Activated CD8-positive, alpha-beta T cell treated with anti-CD3 and anti-CD28 coated beads for 36 hours (primary cell): ENCODE data around the gene ADCY5. TPM values are rescaled to one million over a fixed set of nuclear protein-coding genes. Genes with fewer than 3 reads are reported as not detected.

Experiments
- ATAC-seq: fragments of 200-7000 bp; cut with Tn5 transposase; one replicate; pipeline ENCODE4 v1.10.0; 2021; ENCODE audit warnings: mild to moderate bottlenecking, moderate library complexity
- CTCF ChIA-PET: fragments of 350-600 bp; sonication (Branson Sonifier 250); formaldehyde crosslinking; loops from one replicate; lab custom pipeline; 2021; ENCODE audit warnings: antibody characterized with exemption; lab: Charles Lee
- POLR2A ChIA-PET: fragments of 350-600 bp; sonication (Branson Sonifier 250); formaldehyde crosslinking; loops from one replicate; lab custom pipeline; 2021; ENCODE audit warnings: antibody characterized with exemption; lab: Charles Lee
- DNase-seq: peaks from one replicate; pipeline ENCODE4 v3.0.0-alpha.2; 2020
- H3K27ac Mint-ChIP-seq: one replicate; pipeline ENCODE4 v1.8.0; 2021; ENCODE audit warnings: mild to moderate bottlenecking, mixed read lengths
- H3K27me3 Mint-ChIP-seq: one replicate; pipeline ENCODE4 v1.8.0; 2021; ENCODE audit warnings: mixed read lengths
- H3K36me3 Mint-ChIP-seq: one replicate; pipeline ENCODE4 v1.8.0; 2021; ENCODE audit warnings: low read depth, mixed read lengths
- H3K4me1 Mint-ChIP-seq: one replicate; pipeline ENCODE4 v1.8.0; 2021; ENCODE audit warnings: low read depth, mixed read lengths
- H3K4me3 Mint-ChIP-seq: one replicate; pipeline ENCODE4 v1.8.0; 2021; ENCODE audit warnings: mild to moderate bottlenecking, moderate library complexity, mixed read lengths
- H3K9me3 Mint-ChIP-seq: one replicate; pipeline ENCODE4 v1.8.0; 2021; ENCODE audit warnings: mixed read lengths
- CTCF ChIP-seq: fragments of 200-600 bp; IDR thresholded peaks from one replicate; pipeline ENCODE4 v1.8.0; 2022; ENCODE audit warnings: antibody characterized with exemption, mild to moderate bottlenecking
- intact Hi-C: fragments of 100-400 bp; cut with micrococcal nuclease; formaldehyde crosslinking; loops from one replicate; pipeline ENCODE4 v1.10.0; 2022
- total RNA-seq, 2 experiments: library from RNA; stranded (reverse); gene quantifications; one replicate each; pipeline ENCODE4 v1.2.3, GENCODE V29; 2021

Gene ADCY5
- total RNA-seq, 2 experiments from 2014 or later = not detected

- ChIA-PET CTCF (interaction anchor here (1.0 to 1.5 kb wide), 3 partner anchors 18 to 117 kb away, joined by 3 to 4 read pairs (median 3); no protein-coding TSS in a partner anchor), POLR2A (interaction anchor here (1.0 kb wide), 1 partner anchor 8 kb away, joined by 3 read pairs; no protein-coding TSS in a partner anchor)
- H3K9me3 Mint-ChIP-seq = no peaks in the 10 kb centered on the region
- H3K27me3 Mint-ChIP-seq = no peaks in the 10 kb centered on the region
- TF ChIP-seq CTCF = no peak
- H3K4me1 Mint-ChIP-seq = no peaks in the 10 kb centered on the region
- DNase-seq (no peak), ATAC-seq (no peak)
- H3K36me3 Mint-ChIP-seq = no peaks in the 10 kb centered on the region
- intact Hi-C loops = no loop called here
- H3K27ac Mint-ChIP-seq = no peak overlapping the region
- H3K4me3 Mint-ChIP-seq = no peak overlapping the region
Observed at GRCh38 chr3:123285479-123285878, 163.4 kb downstream of the ADCY5 start.

GRCh38 chr3:123285066-123285465 lies 163.8 kb downstream of the ADCY5 start:
- intact Hi-C loops = no loop called here
- no peaks in the 10 kb centered on the region for H3K4me1 Mint-ChIP-seq
- CTCF ChIA-PET = interaction anchor here (1.5 kb wide), 1 partner anchor 17 kb away, joined by 4 read pairs; no protein-coding TSS in a partner anchor
- H3K4me3 Mint-ChIP-seq = no peak overlapping the region
- no peaks in the 10 kb centered on the region for H3K9me3 Mint-ChIP-seq
- no peaks in the 10 kb centered on the region for H3K27me3 Mint-ChIP-seq
- POLR2A ChIA-PET = no interaction called here
- ATAC-seq (no peak), DNase-seq (no peak)
- no peak overlapping the region for H3K27ac Mint-ChIP-seq
- TF ChIP-seq CTCF = no peak
- peaks cover 1% of the 10 kb centered on the region for H3K36me3 Mint-ChIP-seq

- Mint-ChIP-seq H3K27me3 (no peaks in the 10 kb centered on the region), H3K4me3 (no peak overlapping the region), H3K27ac (no peak overlapping the region), H3K4me1 (no peaks in the 10 kb centered on the region), H3K36me3 (peaks cover 1% of the 10 kb centered on the region), H3K9me3 (no peaks in the 10 kb centered on the region)
- ATAC-seq (no peak), DNase-seq (no peak)
- TF ChIP-seq CTCF = no peak
- POLR2A ChIA-PET = no interaction called here
- intact Hi-C loops = no loop called here
- CTCF ChIA-PET = no interaction called here
Observed at GRCh38 chr3:123284399-123285010, 164.4 kb downstream of the ADCY5 start.

GRCh38 chr3:123283657-123284398 lies 165.1 kb downstream of the ADCY5 start:
- H3K9me3 Mint-ChIP-seq = no peaks in the 10 kb centered on the region
- no peak overlapping the region for H3K4me3 Mint-ChIP-seq
- DNase-seq (no peak), ATAC-seq (no peak)
- no peaks in the 10 kb centered on the region for H3K27me3 Mint-ChIP-seq
- intact Hi-C loops = no loop called here
- POLR2A ChIA-PET = no interaction called here
- CTCF ChIA-PET = no interaction called here
- no peak overlapping the region for H3K27ac Mint-ChIP-seq
- no peak for TF ChIP-seq CTCF
- no peaks in the 10 kb centered on the region for H3K4me1 Mint-ChIP-seq
- H3K36me3 Mint-ChIP-seq = peaks cover 1% of the 10 kb centered on the region

- DNase-seq (no peak), ATAC-seq (no peak)
- Mint-ChIP-seq H3K4me3 (no peak overlapping the region), H3K27ac (no peak overlapping the region), H3K27me3 (no peaks in the 10 kb centered on the region), H3K4me1 (no peaks in the 10 kb centered on the region), H3K36me3 (peaks cover 1% of the 10 kb centered on the region), H3K9me3 (no peaks in the 10 kb centered on the region)
- intact Hi-C loops = no loop called here
- CTCF ChIA-PET = no interaction called here
- no peak for TF ChIP-seq CTCF
- POLR2A ChIA-PET = no interaction called here
Observed at GRCh38 chr3:123283074-123283473, 165.8 kb downstream of the ADCY5 start.
